Esophagus squamous epithelium (tissue), 4 donors: ENCODE results near the gene GTPBP8.

Experiments used
- CTCF ChIP-seq, 6 experiments: fragments of 450-650 bp in 4 of 6; fragments of 200-600 bp in 2 of 6; sonication (generic) in 2 of 6; IDR thresholded peaks; one replicate each; pipeline ENCODE4 v1.5.1; 2016 to 2019; ENCODE audit warnings: antibody characterized with exemption in 6 of 6, mild to moderate bottlenecking in 4 of 6, moderate library complexity in 4 of 6
- POLR2A ChIP-seq, 4 donors: fragments of 450-650 bp; IDR thresholded peaks; one replicate each; pipeline ENCODE4 v1.6.1; 2017; ENCODE audit warnings: antibody characterized with exemption in 4 of 4, mild to moderate bottlenecking in 4 of 4, moderate library complexity in 3 of 4

- TF ChIP-seq CTCF (IDR thresholded peaks at IDR 0.05) (no peak), POLR2A (IDR thresholded peaks at IDR 0.05) (peak in 2 of 4 donors; percentile 48 to 61)
Observed at GRCh38 chr3:113019182-113020137, 28.7 kb downstream of the GTPBP8 start.
